ENCODE measurements around the gene SLC1A5. TPM values are rescaled to one million over a fixed set of nuclear protein-coding genes. Genes with fewer than 3 reads are reported as not detected.

The SLC1A5 gene
- 207 to 256 TPM (median 226 TPM) in 5 replicates for total RNA-seq (2022; extraction: Qiagen RNA extraction; ENCODE audit: low read depth)

DNA sequence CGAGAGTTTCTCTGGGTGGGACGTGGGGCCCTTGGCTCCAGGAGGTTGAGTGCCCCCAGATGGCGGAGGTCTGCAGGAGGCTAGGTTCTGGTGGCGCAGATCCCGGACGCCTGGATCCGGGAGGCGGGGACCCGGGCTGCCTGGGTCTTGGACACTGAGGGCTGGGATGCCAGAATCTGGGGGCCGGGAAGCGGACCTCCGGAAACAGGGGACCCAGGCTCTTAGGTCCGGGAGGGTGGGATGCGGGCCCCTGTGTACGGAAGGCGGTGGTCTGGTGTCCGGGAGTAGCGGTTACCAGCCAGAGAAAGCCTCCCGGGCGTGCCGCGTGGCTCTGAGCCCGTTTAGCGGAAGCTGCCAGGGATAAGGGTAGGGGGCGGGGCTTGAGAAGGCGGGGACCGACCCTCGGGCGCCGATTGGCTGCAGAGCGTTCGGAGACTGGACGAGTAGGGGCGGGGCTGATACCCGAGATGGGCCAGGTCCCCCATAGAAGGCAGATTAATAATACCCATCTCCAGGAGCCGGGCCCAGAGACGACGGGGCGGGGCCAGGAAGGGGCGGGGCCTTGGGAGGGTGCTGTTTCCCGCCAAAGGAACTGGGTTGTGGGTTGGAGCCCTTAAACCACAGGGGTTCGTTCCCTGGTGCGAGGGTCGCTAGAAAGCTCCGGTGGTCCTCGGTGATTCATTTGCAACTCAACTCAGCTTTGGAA is at the start of gene SLC1A5:
SLC1A5 (minus strand) TSS at position 333 of the 706 bp plus-strand sequence. CDS start 629 bp downstream, outside the sequence.

DNA sequence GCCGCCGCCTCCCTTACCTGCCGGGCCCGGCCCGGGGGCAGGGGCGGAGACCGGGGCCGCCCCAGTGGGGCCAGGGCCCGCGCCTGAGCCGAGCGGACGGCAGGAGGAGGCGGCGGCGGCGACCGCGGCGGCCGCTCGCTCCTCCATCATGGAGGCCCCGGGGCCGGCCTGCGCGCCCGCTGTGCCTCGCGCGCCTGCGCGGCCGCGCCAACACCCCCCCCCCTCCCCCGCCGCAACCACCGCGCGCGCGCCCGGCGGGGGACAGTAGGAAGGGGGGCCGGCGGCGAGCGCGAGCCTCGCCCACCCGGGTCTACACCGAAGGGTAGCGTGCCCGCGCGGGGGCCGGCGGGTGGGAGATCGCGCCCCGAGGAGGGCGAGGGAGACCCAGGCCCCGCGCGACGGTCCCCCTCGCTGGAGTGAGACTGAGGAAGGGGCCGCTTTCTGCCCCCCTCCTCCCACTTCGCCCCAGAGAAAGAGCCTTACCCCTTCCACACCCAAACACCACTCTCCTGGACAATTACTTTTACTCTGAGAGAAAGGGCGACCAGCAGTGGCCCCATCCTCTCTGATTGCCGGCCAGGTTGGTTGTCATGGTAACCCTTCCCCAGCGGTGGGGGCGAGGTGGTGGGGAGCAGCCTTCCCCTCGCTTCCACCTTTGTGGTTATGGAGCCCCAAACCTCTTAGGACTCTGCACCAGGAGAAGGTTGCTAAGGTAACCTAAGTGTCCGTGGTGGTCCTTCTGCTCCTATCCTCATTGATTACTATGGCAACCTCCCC is 41.9 kb downstream of the SLC1A5 start, which contains the start of gene STRN4:
STRN4 (minus strand) TSS at position 170 of the 777 bp plus-strand sequence; CDS start at position 150, 20 bp downstream.

DNA sequence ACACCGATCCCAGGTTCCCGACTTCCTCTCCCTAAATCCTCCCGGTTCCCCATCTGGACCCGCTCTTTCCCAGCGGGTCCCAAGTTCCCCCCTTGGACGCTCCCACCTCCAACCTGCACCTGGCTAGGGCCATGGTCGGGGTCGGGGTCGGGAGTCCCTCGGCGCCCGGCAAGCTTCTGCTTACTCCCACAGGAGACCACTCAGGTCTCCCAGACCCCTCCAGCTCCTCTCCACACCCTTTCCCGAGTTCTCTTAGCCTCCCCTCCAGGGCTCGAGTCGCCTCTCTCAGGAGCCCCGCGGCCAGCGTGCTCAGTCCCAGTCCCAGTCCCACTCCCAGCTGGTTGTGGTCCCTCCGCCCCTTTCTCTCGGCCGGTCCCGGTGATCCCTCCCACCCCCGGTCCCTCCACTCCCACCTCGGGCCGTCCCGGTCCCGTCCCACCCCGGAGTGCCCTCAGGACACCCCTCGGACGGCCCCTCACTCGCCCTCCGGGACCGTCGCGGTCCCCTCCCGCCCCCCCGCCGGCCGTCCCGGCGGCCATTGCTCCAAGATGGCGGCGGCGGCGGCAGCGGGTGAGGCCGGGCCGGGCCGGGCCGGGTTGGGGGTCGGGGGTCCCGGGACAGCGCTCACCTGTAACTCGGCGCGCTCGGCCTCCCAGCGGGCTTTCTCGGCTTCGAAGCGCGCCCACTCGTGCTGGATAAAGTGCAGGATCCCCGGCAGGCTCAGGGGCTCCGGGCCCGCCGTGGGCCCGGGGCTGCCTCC is 42.7 kb downstream of the SLC1A5 start, which contains the start of gene FKRP:
FKRP (plus strand) TSS at position 537 of the 760 bp plus-strand sequence. CDS start 9,394 bp downstream, outside the sequence.

Other genes starting within 250 kb of the SLC1A5 start
- 195 to 247 TPM (median 227 TPM) in 5 replicates for gene CALM3, start 187.3 kb downstream of the SLC1A5 start, total RNA-seq (2022; extraction: Qiagen RNA extraction; ENCODE audit: low read depth)
- 0.15 to 0.27 TPM in 2 of 5 replicates, not detected in the others for gene PTGIR, start 163.5 kb downstream of the SLC1A5 start, total RNA-seq (2022; extraction: Qiagen RNA extraction; ENCODE audit: low read depth)
- gene GNG8, start 152.4 kb downstream of the SLC1A5 start, total RNA-seq (2022; extraction: Qiagen RNA extraction; ENCODE audit: low read depth): not detected in 5 replicates
- gene DACT3, start 127.4 kb downstream of the SLC1A5 start, total RNA-seq (2022; extraction: Qiagen RNA extraction; ENCODE audit: low read depth): 0.15 to 0.26 TPM (median 0.22 TPM) in 5 replicates
- gene PRKD2, start 71.5 kb downstream of the SLC1A5 start, total RNA-seq (2022; extraction: Qiagen RNA extraction; ENCODE audit: low read depth): 22.0 to 30.2 TPM (median 27.9 TPM) in 5 replicates
- 17.6 to 20.8 TPM (median 19.2 TPM) in 5 replicates for gene FKRP, start 42.5 kb downstream of the SLC1A5 start, total RNA-seq (2022; extraction: Qiagen RNA extraction; ENCODE audit: low read depth)
- gene STRN4, start 42.1 kb downstream of the SLC1A5 start, total RNA-seq (2022; extraction: Qiagen RNA extraction; ENCODE audit: low read depth): 72.8 to 90.7 TPM (median 85.6 TPM) in 5 replicates
- 243 to 332 TPM (median 307 TPM) in 5 replicates for gene AP2S1, start 62.3 kb upstream of the SLC1A5 start, total RNA-seq (2022; extraction: Qiagen RNA extraction; ENCODE audit: low read depth)
- gene ARHGAP35, start 72.4 kb upstream of the SLC1A5 start, total RNA-seq (2022; extraction: Qiagen RNA extraction; ENCODE audit: low read depth): 22.4 to 31.2 TPM (median 27.2 TPM) in 5 replicates
- gene NPAS1, start 231.2 kb upstream of the SLC1A5 start, total RNA-seq (2022; extraction: Qiagen RNA extraction; ENCODE audit: low read depth): 5.0 to 8.2 TPM (median 7.0 TPM) in 5 replicates

Measured in A549 treated with GW870086 at 1 μM for 4 hours (cell line).